ENCODE results near the gene CAMKK2. TPM values are rescaled to one million over a fixed set of nuclear protein-coding genes. Genes with fewer than 3 reads are reported as not detected.

Gene CAMKK2
- total and polyA plus RNA-seq, 9 of the 15 experiments (the other 6 are each of a cell fraction or from before 2014, with no cell fraction given), result 4.3 to 32.0 (median 18.2) TPM

GRCh38 chr12:121261398-121261797 lies 35.1 kb downstream of the CAMKK2 start (continued):
- no peak for TF ChIP-seq E2F8 (IDR thresholded peaks at IDR 0.05; ENCODE audit: low read depth, partially characterized antibody)
- no peak for TF ChIP-seq CCNT2 (IDR thresholded peaks at IDR 0.05; ENCODE audit: borderline replicate concordance, extremely low read depth, insufficient read length, low read depth, low read length)
- TF ChIP-seq HNRNPH1 (optimal IDR thresholded peaks at IDR 0.05; ENCODE audit: low read depth, low read length), result no peak
- TF ChIP-seq TAL1 (IDR thresholded peaks at IDR 0.05), result no peak
- no peak for TF ChIP-seq NFXL1 (CRISPR knock-in tag; IDR thresholded peaks at IDR 0.05)
- no peak for TF ChIP-seq GTF2E2 (tag; IDR thresholded peaks at IDR 0.05)
- TF ChIP-seq MBD2 (IDR thresholded peaks at IDR 0.05; ENCODE audit: borderline replicate concordance, low read depth), result no peak
- no peak for TF ChIP-seq ZNF639 (CRISPR knock-in tag; conservative IDR thresholded peaks at IDR 0.05 in 1 of 2, IDR thresholded peaks at IDR 0.05 in 1 of 2)
- TF ChIP-seq ZFP1 (CRISPR knock-in tag; IDR thresholded peaks at IDR 0.05), result no peak
- TF ChIP-seq KDM5B (IDR thresholded peaks at IDR 0.05; ENCODE audit: insufficient replicate concordance, low read depth, low read length), result no peak
- TF ChIP-seq ARID1B (IDR thresholded peaks at IDR 0.05), result no peak
- no peak for TF ChIP-seq CEBPG (CRISPR knock-in tag; IDR thresholded peaks at IDR 0.05)
- no peak for TF ChIP-seq CEBPG (tag; conservative IDR thresholded peaks at IDR 0.05 in 1 of 2, IDR thresholded peaks at IDR 0.05 in 1 of 2)

Data from K562 (cell line).